CD4-positive, CD25-positive, alpha-beta regulatory T cell (primary cell): Measurements from ENCODE around the gene ZNF618. TPM values are rescaled to one million over a fixed set of nuclear protein-coding genes. Genes with fewer than 3 reads are reported as not detected.

Source experiments
- ATAC-seq, 2 donors: fragments of 150-1000 bp; cut with Tn5 transposase; one replicate each; pipeline ENCODE4 v1.10.0; 2021; ENCODE audit warnings: low read depth in 2 of 2, moderate number of reproducible peaks in 2 of 2, moderate library complexity in 1 of 2
- DNase-seq, 3 donors: peaks; one replicate each; pipeline versions ENCODE4 v3.0.0 to v3.0.0-alpha.2; 2012 to 2022; ENCODE audit warnings: mixed read lengths in 1 of 3
- H3K27ac ChIP-seq: one replicate; pipeline ENCODE4 v1.7.0; 2013; ENCODE audit warnings: mild to moderate bottlenecking, low read length; ENCODE audit not compliant: insufficient read depth, poor library complexity, severe bottlenecking
- H3K27me3 ChIP-seq: one replicate; pipeline ENCODE4 v1.7.0; 2013; ENCODE audit warnings: low read length; ENCODE audit not compliant: control insufficient read depth, insufficient read depth
- H3K36me3 ChIP-seq: one replicate; pipeline ENCODE4 v1.7.0; 2013; ENCODE audit warnings: mild to moderate bottlenecking, low read length, moderate library complexity; ENCODE audit not compliant: control insufficient read depth, insufficient read depth
- H3K4me1 ChIP-seq: 2 replicates; pipeline ENCODE4 v1.7.0; 2013; ENCODE audit warnings: mild to moderate bottlenecking, low read length; ENCODE audit not compliant: insufficient read depth, control insufficient read depth, poor library complexity, severe bottlenecking
- H3K4me3 ChIP-seq: one replicate; pipeline ENCODE4 v1.7.0; 2013; ENCODE audit warnings: low read depth, mild to moderate bottlenecking, low read length, moderate library complexity
- H3K9me3 ChIP-seq, 2 experiments: 1 replicate in 1 of 2; 2 replicates in 1 of 2; pipeline ENCODE4 v1.7.0; 2013; ENCODE audit warnings: low read length in 2 of 2, mild to moderate bottlenecking in 1 of 2, moderate library complexity in 1 of 2; ENCODE audit not compliant: control insufficient read depth in 2 of 2
- H3K27ac Mint-ChIP-seq, 3 donors: one replicate each; pipeline ENCODE4 v1.8.0; 2020 to 2022; ENCODE audit warnings: mild to moderate bottlenecking in 3 of 3, mixed read lengths in 3 of 3, moderate library complexity in 2 of 3
- H3K27me3 Mint-ChIP-seq: one replicate; pipeline ENCODE4 v1.8.0; 2022; ENCODE audit warnings: mild to moderate bottlenecking, mixed read lengths
- H3K36me3 Mint-ChIP-seq: one replicate; pipeline ENCODE4 v1.8.0; 2020; ENCODE audit warnings: mixed read lengths
- H3K4me1 Mint-ChIP-seq, 4 donors: one replicate each; pipeline ENCODE4 v1.8.0; 2020 to 2022; ENCODE audit warnings: mixed read lengths in 4 of 4, mild to moderate bottlenecking in 1 of 4
- H3K4me3 Mint-ChIP-seq, 4 donors: one replicate each; pipeline ENCODE4 v1.8.0; 2020 to 2022; ENCODE audit warnings: mild to moderate bottlenecking in 4 of 4, mixed read lengths in 4 of 4, moderate library complexity in 3 of 4
- H3K9me3 Mint-ChIP-seq, 7 donors: one replicate each; pipeline ENCODE4 v1.8.0; 2020 to 2022; ENCODE audit warnings: mixed read lengths in 7 of 7, mild to moderate bottlenecking in 3 of 7, moderate library complexity in 2 of 7
- polyA plus RNA-seq, 4 donors: library from polyadenylated mRNA; unstranded; fragments of 300-500 nt; fragmentation: Illumina TruSeq; gene quantifications; one replicate each; pipeline ENCODE4 v1.2.3, GENCODE V29; 2021
- total RNA-seq: library from RNA; stranded (reverse); gene quantifications from one replicate; pipeline ENCODE4 v1.2.3, GENCODE V29; 2022

ZNF618 gene
- total and polyA plus RNA-seq, 5 donors from 2014 or later = 0.86 TPM; not detected in 4

- H3K27ac Mint-ChIP-seq = no peak overlapping the region
Observed at GRCh38 chr9:114061830-114062474, 185.8 kb downstream of the ZNF618 start.

DNA sequence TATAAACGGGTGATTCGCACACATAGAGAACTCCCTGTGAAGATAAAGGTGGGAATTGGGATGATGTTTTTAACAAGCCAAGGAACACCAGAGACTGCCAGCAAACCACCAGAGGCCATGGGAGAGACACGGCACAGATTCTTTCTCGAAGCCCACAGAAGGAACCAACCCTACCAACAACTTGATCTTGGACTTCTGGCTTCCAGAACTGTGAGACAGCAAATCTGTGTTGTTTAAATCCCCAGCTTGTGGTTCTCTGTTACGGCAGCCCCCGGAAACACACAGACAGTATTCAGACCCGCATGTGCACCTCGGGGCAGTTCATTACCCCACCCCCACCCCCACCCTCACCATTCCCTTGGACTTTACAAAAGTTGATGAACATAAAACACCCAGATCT, 189.2 kb downstream of the ZNF618 start:
- no peaks in the 10 kb centered on the region for H3K36me3 ChIP-seq
- H3K9me3 ChIP-seq = no peaks in the 10 kb centered on the region
- ATAC-seq (no peak), DNase-seq (no peak)
- Mint-ChIP-seq H3K27me3 (peaks cover 18% of the 10 kb centered on the region), H3K4me3 (no peak overlapping the region), H3K36me3 (no peaks in the 10 kb centered on the region), H3K27ac (no peak overlapping the region), H3K9me3 (no peaks in the 10 kb centered on the region), H3K4me1 (no peaks in the 10 kb centered on the region)
- no peak overlapping the region for H3K27ac ChIP-seq
- H3K27me3 ChIP-seq = no peaks in the 10 kb centered on the region
- no peaks in the 10 kb centered on the region for H3K4me1 ChIP-seq
- no peak overlapping the region for H3K4me3 ChIP-seq

More at GRCh38 chr9:114061830-114062474, 185.8 kb downstream of the ZNF618 start:
- H3K4me1 ChIP-seq = no peaks in the 10 kb centered on the region
- H3K9me3 ChIP-seq = no peaks in the 10 kb centered on the region
- no peak overlapping the region for H3K4me3 ChIP-seq
- no peaks in the 10 kb centered on the region for H3K9me3 Mint-ChIP-seq
- no peaks in the 10 kb centered on the region for H3K36me3 ChIP-seq
- H3K27me3 Mint-ChIP-seq = peaks cover 16% of the 10 kb centered on the region
- H3K27ac ChIP-seq = no peak overlapping the region
- H3K4me1 Mint-ChIP-seq = no peaks in the 10 kb centered on the region
- H3K36me3 Mint-ChIP-seq = no peaks in the 10 kb centered on the region
- DNase-seq = no peak
- no peak for ATAC-seq
- no peak overlapping the region for H3K4me3 Mint-ChIP-seq
- no peaks in the 10 kb centered on the region for H3K27me3 ChIP-seq

DNA sequence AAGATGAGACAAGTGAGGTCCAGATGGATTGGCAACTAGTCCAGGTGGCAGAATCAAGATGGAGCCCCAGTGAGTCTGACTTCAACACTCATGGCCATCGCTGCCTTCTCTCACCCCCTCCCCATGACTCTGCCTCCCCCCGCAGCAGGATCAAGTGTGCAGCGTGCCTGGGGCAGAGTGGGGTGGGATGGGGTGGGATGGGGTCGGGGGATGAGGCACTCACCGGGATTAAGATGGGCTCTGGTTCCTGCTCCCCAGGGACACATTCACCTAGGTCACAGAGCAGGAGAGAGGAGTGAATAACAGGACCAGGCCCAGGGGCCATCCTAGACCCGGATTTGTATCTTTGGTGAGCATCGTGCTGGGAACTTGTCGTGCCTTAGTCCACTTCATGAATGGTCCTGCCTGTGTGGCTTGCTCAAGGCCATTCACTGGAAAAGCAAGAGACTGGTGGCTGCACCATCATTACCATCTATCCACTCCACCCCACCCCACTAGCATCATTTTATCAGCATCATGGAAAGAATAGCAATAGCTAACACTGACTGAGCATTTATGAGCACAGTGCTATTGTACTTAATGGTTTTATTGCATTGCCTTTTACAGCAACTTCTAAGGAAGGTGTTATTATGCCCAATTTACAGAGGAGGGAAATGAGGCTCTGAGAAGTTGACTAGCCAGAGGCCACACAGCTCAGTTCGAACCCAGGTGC, 193.5 kb downstream of the ZNF618 start:
- peaks cover 7% of the 10 kb centered on the region for H3K27me3 Mint-ChIP-seq
- no peak for ATAC-seq

DNA sequence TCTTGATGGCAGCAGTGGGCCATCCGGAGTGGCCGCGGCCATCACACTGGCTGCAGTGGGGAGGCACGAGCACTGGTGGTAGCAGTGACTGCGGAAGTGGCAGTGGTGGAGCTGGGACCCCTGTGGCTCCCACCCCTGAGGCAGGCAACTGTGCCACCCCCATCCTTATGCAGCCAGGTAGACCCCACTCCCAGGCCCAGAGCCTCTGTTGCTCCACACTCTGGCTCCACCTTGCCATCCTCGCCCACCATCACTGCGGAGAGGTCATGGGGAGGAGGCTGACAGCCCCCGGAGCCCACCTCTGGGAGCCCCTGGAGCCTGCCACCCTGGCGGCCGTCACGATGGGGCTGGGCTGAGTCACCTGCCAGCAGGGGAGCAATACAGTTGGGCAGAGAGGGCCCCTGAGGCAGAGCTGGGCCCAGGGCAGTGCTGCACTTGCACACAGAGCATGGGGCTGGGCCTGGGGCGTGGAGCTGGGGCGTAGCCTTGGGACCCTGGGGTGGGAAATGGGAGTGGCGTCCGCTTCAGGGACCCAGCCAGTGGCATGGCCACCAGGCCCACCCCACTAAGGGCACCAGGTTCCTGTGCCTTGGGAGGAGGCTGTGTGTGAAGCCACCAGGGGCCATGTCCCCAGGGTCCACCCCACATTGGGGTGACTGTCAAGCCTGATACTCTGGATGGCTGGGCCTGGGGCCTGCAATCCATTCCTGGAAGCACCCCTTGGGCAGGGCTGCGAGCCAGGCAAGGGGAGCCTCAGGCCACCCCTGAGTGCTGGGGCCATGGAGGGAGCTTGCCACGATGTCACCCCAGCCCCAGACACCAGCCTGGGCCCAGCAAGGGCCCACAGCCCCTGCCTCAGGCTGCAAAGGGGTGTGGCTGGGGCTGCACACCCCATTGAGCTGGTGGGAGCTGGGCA, 194.3 kb downstream of the ZNF618 start:
- no peak overlapping the region for H3K27ac Mint-ChIP-seq
- H3K9me3 ChIP-seq = no peaks in the 10 kb centered on the region

More for the DNA sequence above, 193.5 kb downstream of the ZNF618 start:
- no peak overlapping the region for H3K4me3 ChIP-seq
- H3K9me3 Mint-ChIP-seq = peaks cover 0 to 2% (median 0%) of the 10 kb centered on the region in 7 donors
- H3K4me1 Mint-ChIP-seq = no peaks in the 10 kb centered on the region
- DNase-seq = no peak
- H3K9me3 ChIP-seq = no peaks in the 10 kb centered on the region
- H3K36me3 Mint-ChIP-seq = no peaks in the 10 kb centered on the region
- H3K27me3 ChIP-seq = no peaks in the 10 kb centered on the region
- no peak overlapping the region for H3K4me3 Mint-ChIP-seq
- H3K36me3 ChIP-seq = no peaks in the 10 kb centered on the region
- H3K27ac ChIP-seq = no peak overlapping the region
- H3K27ac Mint-ChIP-seq = no peak overlapping the region
- no peaks in the 10 kb centered on the region for H3K4me1 ChIP-seq

DNA sequence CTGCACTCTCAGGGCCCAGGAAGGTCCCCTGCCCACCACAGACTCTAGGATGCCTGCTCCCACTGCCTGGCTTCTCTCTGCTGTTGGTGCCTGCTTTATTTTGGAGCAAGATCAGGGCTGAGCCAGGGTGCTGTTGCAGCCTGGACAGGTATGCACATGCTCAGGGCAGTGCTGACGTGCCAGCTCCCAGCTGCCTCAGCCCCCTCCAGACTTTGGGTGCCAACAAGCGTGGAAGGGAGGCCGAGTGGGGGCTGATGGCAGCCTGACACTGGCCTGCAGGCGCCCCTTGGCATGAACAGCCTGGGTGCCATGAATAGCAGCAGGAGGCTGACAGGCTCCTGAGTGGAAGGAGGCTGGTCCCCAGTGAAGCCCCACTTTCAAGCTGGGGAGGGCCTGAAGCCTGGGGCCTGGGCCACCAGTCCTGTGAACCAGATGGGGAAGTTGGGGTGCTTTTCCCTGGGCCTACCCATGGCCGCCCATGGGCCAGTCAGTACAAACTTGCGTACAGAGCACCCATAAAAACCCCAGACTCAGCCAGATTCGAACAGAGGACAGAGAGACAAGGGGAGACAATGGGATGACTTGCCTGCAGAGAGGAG, 195.2 kb downstream of the ZNF618 start:
- no peak overlapping the region for H3K4me3 ChIP-seq
- Mint-ChIP-seq H3K9me3 (peaks cover 0 to 2% (median 0%) of the 10 kb centered on the region in 7 donors), H3K27me3 (peaks cover 6% of the 10 kb centered on the region), H3K4me1 (no peaks in the 10 kb centered on the region), H3K4me3 (no peak overlapping the region), H3K36me3 (no peaks in the 10 kb centered on the region), H3K27ac (no peak overlapping the region)
- no peaks in the 10 kb centered on the region for H3K27me3 ChIP-seq
- no peak overlapping the region for H3K27ac ChIP-seq
- DNase-seq = no peak
- H3K4me1 ChIP-seq = no peaks in the 10 kb centered on the region
- no peaks in the 10 kb centered on the region for H3K36me3 ChIP-seq
- ATAC-seq = no peak
- H3K9me3 ChIP-seq = no peaks in the 10 kb centered on the region

More for the DNA sequence above, 194.3 kb downstream of the ZNF618 start:
- Mint-ChIP-seq H3K9me3 (peaks cover 0 to 2% (median 0%) of the 10 kb centered on the region in 7 donors), H3K4me3 (no peak overlapping the region), H3K36me3 (no peaks in the 10 kb centered on the region), H3K4me1 (no peaks in the 10 kb centered on the region), H3K27me3 (peaks cover 6% of the 10 kb centered on the region)
- DNase-seq (no peak), ATAC-seq (no peak)
- H3K36me3 ChIP-seq = no peaks in the 10 kb centered on the region
- no peaks in the 10 kb centered on the region for H3K4me1 ChIP-seq
- no peak overlapping the region for H3K27ac ChIP-seq
- no peaks in the 10 kb centered on the region for H3K27me3 ChIP-seq
- H3K4me3 ChIP-seq = no peak overlapping the region

DNA sequence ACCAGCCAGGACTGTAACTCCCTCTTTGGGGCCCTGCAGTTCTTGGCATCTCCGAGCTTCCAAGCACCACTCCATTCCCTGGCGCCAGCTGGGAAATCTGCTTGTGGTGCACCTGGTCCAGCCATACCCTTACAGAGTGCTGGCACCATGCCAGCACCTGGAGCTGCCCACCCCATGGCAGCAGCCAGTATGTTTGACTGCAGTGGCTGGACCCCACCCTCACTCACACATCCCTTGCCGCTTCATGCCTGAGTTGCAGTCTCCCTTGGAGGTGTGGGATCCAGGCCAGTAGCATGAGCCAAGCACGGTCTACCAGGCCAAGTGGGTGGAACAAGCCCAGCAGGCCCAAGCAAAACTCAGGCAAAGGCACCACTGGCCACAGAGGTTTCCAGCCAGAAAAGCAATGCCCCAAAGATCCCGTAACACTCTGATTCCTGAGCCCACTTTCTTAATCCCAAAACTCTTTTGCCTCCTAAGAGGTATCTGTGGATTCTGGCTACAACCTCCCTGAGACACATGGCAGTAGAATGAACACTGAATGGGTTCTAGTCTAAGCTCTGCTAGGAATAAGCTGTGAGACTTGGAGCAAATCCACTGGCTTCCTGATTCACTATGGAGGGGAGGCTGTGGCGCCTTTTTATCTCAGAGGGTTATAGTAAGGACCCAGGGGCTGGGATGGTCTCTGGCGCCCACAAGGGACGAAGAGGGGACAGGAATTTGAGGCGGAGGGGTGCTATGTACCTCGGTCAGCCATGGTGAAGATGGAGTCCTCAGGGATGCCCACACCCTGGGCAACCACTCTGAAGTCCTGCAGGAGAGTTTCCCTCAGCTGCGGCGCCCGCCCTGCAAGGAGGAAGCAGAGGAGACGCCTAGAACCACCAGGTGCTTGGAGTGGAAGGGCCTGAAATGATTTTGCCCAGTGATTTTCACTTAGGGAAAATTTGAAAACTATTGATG, 196.4 kb downstream of the ZNF618 start:
- no peaks in the 10 kb centered on the region for H3K36me3 Mint-ChIP-seq
- H3K4me3 ChIP-seq = no peak overlapping the region
- H3K27ac Mint-ChIP-seq = no peak overlapping the region
- DNase-seq (no peak), ATAC-seq (no peak)
- H3K4me3 Mint-ChIP-seq = no peak overlapping the region
- no peaks in the 10 kb centered on the region for H3K4me1 Mint-ChIP-seq
- no peaks in the 10 kb centered on the region for H3K4me1 ChIP-seq
- no peaks in the 10 kb centered on the region for H3K27me3 ChIP-seq
- peaks cover 5% of the 10 kb centered on the region for H3K27me3 Mint-ChIP-seq
- peaks cover 0 to 2% (median 0%) of the 10 kb centered on the region in 7 donors for H3K9me3 Mint-ChIP-seq
- no peaks in the 10 kb centered on the region for H3K36me3 ChIP-seq
- H3K27ac ChIP-seq = no peak overlapping the region
- H3K9me3 ChIP-seq = no peaks in the 10 kb centered on the region
